GM10266 (cell line): ENCODE data around the gene DISC1.
"Not testable (repeated sequence)": the region's sequence is repeated elsewhere in the genome, so short reads cannot be mapped to it uniquely, and the experiment has no call there.

Source experiments
- DNase-seq: peaks from one replicate; pipeline ENCODE4 v3.0.0; 2012; ENCODE audit errors: extremely low spot score
- CTCF ChIP-seq: IDR thresholded peaks from 2 replicates; pipeline ENCODE4 v1.5.1; 2012; ENCODE audit warnings: mild to moderate bottlenecking, low read depth; ENCODE audit not compliant: control insufficient read depth, insufficient read depth; ENCODE audit errors: missing control alignments

DISC1 gene

GRCh38 chr1:231958448-231958847, 331.9 kb downstream of the DISC1 start:
- no peak for TF ChIP-seq CTCF
- no peak for DNase-seq

GRCh38 chr1:231959225-231959884, 332.8 kb downstream of the DISC1 start:
- TF ChIP-seq CTCF, result no peak
- no peak for DNase-seq

- not testable (repeated sequence) for DNase-seq
Measured at GRCh38 chr1:231961801-231962200, 335.2 kb downstream of the DISC1 start.

GRCh38 chr1:231962636-231963035, 336.0 kb downstream of the DISC1 start:
- no peak for DNase-seq
- TF ChIP-seq CTCF, result no peak

GRCh38 chr1:231964241-231964640, 337.7 kb downstream of the DISC1 start:
- no peak for DNase-seq

GRCh38 chr1:231964961-231965360, 338.4 kb downstream of the DISC1 start:
- no peak for DNase-seq
- no peak for TF ChIP-seq CTCF

More at GRCh38 chr1:231964241-231964640, 337.7 kb downstream of the DISC1 start:
- TF ChIP-seq CTCF, result no peak

- no peak for TF ChIP-seq CTCF
Measured at GRCh38 chr1:231965615-231966014, 339.0 kb downstream of the DISC1 start.

GRCh38 chr1:231966983-231967382, 340.4 kb downstream of the DISC1 start:
- no peak for DNase-seq
- no peak for TF ChIP-seq CTCF

More at GRCh38 chr1:231965615-231966014, 339.0 kb downstream of the DISC1 start:
- DNase-seq, result no peak
